GM21423 (cell line): ENCODE measurements around the gene ATP6V1F.

ENCODE experiments used
- ATAC-seq: cut with Tn5 transposase; IDR thresholded peaks from one replicate; pipeline ENCODE4 v1.9.1; 2021; ENCODE audit warnings: mild to moderate bottlenecking, moderate library complexity; ENCODE audit not compliant: unreplicated experiment

Gene ATP6V1F

DNA sequence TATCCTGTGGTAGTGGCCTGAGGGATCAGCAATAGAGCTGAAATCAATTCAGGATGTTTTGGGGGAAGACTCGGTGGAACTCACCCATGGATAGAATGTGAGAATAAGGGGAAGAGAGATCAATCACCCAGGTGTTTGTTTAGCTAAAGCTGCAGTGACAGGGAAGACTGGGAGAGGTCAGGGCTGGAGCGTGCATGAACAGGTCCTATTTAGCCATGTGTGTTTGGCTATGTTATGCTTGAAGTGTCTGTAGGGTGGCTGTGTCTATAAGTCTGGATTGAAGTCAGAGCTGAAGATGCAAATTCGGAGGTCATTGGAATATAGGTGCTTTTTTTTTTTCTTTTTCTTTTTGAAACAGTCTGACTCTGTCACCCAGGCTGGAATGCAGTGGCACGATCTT, 4.6 kb downstream of the ATP6V1F start:
- no peak for ATAC-seq

DNA sequence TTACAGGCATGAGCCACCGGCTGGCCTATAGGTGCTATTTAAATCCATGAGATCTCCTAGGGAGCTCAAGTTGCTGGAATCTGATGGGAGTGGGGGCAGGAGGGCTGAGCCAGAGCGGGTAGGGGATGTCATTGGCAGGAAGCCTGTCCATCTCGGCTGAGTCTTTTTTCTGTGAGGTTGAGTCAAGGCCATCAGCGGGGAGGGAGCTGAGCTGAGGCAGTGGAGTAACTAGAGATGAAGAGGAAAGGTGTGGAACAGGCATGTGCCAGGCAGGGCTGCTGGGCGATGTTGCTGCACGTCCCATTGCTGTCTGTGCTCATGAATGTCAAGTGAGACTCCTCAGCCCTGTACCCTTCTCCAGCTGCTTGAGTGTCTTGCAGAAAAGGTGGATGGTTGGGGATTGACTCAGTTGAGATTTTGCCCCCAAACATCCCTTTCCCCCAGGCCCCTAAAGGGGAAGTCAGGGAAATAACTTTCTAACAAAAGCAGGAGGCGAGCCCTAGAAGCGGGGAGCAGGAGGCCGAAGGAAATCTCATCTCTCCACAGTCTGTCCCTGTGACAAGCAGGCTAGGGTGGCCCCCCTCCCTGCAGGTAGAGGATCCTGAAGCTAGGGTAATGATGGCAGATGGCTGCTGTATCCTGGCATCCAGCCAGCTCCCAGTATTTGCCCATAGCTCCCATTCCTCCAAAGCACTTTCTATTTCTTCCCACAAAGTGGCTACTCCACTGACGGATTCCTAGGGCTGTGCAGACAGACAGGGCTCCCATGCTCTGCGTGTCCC, 5.4 kb downstream of the ATP6V1F start:
- no peak for ATAC-seq

DNA sequence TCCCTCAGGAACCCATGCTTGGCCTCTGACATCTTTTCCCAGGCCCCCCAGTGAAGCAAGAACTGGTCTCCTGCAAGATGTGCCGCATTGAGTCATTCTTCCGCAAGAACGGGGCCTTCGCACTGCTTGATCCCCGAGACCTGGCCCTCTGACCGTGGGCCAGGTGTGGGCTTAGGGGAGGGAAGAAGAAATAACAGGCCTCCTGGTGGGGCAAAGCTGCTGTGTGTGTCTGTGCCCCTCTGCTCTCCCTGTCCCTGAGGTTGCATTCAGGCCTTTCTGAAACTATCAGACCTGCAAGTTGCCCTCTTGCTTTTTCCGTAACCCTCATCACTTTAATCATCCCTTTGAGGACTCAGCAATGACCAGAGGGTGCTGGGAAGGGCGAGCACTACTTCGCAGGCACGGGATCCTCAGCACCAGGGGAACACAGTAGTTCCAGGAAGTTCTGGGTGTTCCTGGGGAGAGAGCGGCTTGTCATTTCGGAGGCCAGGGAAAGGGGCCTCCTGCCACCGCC, 6.0 kb downstream of the ATP6V1F start:
- no peak for ATAC-seq

DNA sequence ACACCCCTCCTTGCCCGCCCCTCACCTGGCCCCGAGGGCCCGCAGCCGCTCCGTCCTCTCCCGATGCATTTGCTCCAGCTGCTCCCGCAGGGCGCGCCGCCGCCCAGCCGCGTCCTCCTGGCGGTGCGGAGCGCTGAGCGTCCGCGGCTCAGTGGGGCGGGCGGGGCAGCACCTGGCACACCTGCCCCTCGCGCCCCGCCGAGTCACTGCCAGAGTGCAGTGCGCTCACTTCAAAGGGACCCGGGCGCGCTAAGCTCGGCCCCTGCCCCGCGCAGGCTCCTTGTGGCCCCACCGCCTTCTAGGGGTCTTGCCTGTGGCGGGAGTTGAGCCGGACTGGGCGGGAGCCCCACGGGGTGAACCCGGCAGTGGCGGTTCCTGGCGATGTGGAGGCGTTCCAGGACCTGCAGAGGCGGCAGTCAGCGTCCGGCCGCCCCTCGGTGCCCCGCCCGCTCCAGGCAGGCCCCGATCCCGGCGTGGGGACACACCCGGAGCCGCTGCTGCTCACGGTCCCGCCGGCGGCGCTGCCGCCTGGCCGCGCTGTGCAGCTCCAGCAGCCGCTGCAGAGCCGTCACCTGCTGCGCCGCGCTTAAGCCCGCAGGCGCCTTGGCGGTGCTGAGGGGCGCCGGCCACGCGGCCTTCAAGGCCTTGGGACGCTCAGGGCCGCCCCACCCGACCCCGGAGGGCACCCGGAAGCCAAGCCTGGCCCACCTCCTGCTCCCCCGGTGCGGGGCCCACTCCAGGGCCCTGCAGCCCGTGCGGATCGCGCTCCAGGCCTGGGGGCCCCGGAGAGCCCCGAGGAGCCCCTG, 6.7 kb downstream of the ATP6V1F start:
- peak; percentile 53 for ATAC-seq

DNA sequence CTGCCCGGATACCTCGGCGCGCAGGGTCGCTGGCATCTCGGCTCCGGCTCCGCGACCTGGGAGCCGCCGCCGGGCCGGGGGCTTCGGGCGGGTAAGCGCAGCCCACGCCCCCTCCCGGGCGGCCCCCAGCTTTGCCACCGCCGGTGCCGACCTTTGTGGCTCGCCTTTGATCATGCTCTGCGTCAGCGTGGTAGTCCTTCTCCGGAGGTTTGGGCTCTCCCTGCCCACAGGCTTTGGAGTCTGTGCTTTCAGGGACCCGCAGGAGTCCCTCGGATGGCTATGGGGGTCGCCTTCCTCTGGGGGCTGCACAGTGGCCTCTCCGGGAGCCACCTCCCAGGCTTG, 7.3 kb downstream of the ATP6V1F start:
- peak; percentile 19 for ATAC-seq

DNA sequence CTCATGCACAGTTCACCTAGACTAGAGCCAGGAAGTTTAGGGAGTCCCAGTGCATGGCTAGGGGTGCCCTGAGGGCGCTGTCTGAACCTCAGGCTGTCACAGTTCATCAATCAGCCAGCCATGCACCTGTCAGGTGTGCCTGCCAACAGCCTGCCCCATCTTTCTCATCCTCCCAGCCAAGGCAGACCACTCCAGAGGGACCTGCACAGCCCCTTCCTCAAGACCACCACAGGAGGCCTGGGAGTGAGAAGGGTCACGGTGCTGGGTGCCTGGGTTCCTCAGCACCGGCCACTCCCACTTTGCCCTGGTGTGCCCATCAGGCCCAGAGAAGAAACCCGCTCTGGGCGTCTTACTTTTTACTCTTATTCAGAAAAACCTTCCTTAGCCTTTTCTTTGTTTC, 8.4 kb downstream of the ATP6V1F start:
- no peak for ATAC-seq

DNA sequence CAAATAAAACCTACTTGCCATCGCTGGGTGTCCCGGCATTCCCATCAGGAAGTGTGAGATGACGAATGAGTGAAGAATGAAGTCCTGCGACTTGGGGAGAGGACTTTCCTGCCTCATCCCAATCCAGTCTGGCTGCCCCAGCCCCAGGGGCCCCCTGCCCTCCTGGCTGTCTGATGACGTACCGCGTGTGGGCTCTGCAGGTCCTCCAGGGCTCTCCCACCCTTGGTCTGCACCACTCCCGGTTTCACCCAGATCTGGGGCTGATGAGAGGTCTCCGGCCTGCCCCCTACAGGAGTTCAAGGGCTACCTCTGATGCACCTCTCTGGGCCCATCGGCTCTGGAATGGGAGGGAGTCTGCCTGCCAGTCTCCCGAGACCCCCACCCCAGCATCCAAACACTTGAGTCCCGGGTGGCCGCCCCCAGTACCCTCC, 9.8 kb downstream of the ATP6V1F start:
- no peak for ATAC-seq

DNA sequence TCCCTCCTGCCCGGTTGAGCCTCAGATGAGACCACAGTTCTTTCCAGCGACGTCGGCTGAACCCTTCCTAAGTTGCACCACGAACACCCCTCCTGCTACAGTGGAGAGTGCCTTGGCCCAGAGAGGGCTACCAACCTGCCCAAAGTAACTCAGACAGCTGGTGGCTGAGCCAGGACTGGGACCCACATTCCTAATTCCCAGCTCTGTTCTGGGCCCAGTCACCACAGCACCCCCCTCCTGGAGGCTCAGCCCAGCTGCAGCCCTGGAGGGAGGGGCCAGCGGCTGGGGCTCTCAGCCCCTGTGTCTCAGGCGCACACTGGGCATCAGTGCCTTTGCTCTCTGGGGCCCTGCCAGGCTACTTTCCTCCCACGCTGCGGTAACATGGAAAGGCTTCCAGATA, 10.6 kb downstream of the ATP6V1F start:
- ATAC-seq, result no peak

DNA sequence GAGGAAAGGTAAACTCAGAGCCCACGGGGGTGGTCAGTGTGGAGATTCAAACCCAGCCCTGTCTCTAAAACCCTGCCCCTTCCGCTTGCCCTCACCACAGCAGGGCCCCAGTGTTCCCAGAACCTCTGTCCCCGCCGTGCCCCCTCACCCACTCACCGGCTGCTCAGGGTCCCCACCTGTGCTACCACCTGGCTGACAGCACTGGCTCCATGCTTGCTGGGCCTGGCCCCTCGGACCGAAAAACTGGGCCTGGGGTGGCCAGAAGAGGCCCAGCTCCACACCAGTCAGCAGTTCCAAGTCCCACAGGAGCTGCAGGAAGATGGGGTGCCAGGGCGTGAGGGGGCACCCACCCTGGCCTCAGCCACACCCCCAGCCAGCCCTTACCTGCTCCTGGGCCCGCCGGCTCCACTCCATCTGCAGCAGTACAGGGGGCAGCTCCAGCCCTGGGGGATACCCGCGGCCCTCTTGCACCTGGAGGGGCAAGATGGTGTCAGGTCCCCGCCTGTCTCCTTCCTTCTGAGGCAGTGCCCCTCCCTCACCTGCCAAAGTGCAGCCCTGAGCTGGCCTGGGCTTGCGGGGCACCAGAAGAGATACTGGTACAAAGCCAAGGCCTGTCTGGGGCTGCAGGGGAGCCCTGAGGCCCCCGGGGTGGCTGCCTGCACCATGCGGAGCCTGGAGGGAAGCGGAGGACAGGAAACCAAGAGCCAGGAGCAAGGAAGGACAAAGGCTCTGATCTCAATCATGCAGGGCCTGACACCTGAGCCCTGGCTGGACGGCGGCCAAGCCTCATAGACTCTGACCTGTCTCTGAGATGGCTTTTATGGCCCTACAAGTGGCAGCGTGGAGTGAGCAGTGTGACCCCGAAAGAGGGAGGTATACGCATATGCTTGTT, 11.7 kb downstream of the ATP6V1F start:
- no peak for ATAC-seq

DNA sequence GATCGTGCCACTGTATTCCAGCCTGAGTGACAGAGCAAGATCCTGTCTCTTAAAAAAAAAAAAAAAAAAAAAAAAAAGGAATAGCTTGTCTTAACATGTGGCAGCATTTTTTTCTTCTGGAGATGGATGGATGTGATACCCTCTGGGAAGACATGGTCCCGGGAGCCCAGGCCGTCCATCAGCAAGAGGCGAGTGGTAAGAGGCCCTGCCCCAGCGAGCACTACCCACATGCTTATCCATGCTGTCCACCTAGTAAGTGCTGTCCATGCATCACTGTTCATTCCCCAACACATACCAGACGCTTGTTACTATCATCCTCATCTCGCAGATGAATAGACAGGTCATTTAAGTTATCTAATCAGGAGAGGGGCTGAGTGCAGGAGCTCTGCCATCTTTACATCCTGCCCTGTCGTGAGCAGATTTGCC, 12.9 kb downstream of the ATP6V1F start:
- no peak for ATAC-seq

DNA sequence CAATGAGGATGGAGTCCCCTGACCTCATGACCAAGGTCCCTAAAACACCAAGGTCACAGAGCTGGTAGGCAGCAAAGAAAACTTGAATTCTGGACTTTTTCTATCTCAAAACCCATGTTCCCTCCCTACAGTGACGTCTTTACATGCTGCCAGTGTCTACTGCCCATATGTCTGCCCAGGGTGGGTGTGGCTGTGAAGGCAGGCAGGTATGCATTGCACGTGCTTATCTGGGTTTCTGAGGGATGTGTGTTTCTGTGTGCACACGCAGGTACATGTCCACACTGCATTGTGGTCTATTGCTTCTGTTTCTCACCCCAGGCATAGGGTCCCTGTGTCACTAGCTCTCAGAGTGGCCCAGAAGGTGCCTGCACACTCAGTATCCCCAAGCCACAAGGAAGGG, 13.5 kb downstream of the ATP6V1F start:
- no peak for ATAC-seq

DNA sequence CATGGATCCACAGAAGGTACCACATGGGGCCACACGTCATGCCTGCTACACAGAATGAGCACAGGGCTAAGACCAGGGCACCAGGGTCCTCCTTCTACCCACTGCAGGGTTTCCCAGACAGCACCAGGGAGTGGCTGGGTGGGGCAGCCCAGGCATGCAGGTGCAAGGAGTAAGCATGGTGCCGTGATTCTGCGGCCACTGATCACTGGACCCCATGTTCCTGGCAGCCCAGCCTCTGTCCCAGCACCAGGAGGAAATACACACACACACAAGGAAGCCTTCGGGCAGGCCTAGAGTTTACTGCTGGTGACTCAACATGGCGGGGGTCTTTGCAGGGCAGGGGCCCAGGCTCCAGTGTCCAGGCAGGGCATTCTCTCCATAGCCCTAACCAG, 13.9 kb downstream of the ATP6V1F start:
- no peak for ATAC-seq

DNA sequence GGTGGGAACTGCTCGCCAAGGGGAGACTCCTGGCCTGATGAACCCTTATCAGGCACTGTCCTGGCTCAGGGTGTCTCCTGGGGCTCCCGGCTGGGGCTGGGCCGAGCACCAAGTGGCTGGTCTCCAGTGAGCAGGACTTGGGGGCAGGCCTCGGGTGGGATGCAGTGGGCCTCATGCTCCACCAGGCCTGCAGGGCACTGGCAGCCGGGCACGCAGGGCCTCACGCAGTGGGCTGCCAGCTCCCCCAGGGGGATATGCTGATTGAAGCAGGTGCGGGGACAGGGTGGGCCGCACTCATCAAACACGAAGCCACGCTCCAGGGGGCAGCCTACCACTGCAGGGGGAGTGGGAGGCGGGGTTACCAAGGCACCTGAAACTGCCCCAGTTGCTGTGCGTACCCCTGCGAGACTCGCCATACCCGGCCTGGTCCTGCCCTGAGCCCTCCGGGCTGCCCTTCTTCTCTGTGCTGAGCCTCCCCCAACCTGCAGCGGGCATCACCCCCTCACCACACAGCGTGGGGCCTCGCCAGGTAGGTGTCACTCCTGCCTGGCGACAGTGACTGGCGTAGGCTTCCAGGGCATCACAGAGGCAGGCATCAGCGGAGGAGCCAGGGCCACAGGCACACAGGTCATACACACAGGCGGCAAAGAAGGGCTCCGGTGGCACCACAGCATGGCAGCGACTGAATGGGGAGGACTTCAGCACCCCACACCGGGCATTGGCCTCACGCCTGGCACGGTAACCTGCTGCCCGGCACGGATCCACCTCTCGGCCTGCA, 14.5 kb downstream of the ATP6V1F start:
- no peak for ATAC-seq

DNA sequence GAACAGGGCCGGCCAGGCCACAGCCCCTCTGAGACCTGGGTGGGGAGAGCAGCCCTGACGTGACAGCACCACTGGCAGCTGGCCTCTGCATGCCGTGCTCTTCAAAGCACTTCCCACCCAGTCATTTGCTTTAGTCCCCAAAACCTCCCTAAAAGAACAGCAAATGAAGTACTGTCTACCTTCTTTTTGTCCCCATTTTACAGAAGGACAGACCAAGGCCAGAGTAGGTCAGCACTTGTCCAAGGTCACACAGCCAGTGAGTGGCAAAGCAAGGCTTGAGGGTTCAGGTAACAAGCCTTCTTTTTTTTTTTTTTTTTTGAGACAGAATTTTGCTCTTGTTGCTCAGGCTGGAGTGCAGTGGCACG, 15.1 kb downstream of the ATP6V1F start:
- no peak for ATAC-seq

DNA sequence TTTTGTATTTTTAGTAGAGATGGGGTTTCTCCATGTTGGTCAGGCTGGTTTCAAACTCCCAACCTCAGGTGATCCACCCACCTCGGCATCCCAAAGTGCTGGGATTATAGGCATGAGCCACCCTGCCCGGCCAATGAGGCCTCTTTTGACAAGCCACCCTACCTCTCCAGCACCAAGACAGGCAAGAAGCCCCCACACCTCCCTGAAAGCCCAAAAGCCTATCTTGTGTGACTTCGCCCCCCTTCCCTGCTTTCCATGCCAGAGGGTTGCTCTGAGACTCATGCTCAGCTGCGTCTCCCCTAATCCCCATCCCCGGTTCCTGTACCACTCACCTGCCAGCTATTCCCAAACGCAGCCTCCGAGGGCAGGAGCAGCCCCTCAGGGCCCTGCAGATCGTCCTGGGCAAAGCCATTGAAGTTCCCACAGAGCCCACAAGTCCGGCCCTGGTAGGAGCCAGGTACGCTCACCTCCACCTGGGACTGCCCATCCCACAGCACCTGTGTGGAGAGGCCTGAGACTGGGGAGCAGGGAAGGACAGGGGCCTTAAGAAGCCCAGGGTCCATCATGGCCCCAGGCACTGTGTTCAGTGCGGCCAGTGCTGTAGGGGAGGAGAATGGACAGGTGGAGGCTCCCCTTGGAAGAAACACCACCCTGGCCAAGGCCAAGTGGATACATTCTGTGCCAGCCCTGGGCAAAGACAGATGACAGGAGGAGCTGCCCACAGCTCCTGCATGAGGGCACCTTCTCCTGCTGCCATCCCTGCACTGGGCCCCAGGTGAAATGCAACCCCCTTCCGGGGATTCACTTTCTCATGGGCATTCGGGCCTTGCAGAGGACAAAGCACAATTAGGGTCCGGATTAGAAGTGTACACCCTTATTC, 15.8 kb downstream of the ATP6V1F start:
- no peak for ATAC-seq

DNA sequence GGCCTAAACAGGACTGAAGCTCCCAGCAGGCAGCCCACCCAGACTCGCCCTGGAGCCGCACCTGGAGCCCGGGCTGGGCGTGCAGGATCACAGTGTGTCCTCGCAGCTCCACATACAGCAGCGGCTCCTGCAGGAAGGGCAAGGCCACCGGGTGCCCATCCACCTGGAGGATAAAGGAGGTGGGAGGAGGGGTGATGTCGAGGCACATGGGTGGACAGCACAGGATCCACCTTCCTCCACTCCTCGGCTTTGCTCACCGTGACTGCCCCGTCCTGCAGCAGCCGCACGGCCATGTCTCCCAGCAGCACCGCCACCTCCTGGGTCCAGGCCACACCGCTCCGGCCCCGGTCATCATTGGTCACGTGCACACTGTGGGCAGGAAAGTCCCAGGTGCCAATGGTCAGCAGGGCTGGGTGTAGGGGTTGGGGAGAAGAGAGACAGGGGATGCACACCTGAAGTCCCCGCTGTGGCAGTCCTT, 16.8 kb downstream of the ATP6V1F start:
- no peak for ATAC-seq

DNA sequence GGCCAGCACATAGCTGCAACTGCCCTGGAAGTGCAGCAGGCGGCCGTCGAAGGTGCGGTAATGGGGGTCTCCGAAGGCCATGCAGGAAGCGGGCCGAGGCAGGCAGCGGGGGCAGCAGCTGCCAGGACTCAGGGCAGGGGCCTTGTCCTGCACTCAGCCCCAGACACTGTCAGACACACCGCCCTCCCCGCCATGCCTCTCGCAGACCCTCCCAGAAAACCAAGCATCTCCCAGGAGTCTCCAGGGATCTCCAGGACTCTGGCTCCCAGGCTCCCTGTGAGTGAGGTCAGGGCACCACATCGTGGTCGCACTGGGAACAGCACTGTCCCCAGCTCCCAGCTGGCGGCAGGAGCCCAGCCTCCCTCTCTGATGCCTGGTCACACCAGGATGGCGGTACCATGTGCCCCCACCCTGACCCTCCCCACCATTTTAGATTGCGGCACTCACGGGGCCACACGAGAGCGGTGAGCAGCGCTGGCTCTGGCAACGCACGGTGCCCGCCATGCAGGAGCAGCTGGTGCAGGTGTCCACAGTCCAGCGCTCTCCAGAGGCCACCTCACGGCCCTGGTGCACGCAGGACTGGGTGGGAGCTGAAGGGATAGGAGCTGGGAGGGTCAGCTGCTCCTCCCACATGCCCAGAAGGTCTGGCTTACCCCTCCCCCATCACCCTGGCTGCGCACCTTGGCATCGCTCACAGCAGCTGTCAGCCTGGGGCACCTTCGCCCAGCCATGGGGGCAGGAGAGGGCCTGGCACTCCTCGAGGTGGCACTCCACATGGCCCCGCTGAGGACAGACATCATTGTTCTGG, 17.5 kb downstream of the ATP6V1F start:
- no peak for ATAC-seq

DNA sequence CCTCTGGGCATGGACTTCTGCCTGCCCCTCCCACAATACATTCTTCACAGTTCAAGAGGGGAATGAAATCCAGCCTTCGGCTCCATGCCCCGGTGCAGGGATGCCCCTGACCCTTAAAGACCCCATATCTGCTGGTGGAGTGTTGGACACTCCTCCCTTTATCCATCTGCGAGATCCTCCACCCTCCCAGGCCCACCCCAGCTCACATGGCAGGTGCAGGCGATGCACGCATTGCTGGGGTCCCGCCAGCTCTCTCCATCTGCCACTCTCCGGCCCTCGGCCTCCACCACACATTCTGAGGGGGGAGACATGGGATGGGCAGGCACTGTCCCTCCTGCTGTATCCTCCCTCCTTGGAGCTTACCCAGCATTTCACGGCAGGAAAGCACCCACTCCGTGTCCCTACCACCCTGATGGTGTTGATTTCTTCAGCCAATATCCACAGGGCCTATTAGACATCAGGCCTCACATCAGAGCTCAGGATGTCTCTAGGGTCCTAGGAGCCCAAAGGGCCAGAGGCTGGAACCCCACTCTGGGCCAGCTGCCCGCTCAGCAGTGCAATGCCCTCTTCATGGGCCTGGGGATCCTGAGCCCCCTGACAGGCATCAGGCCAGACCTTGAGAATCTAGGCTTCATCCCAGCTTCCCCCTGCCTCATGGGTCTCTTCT, 18.3 kb downstream of the ATP6V1F start:
- ATAC-seq, result no peak
